Spinal cord (tissue), 10 donors: ENCODE results near the gene USP46. TPM values are rescaled to one million over a fixed set of nuclear protein-coding genes. Genes with fewer than 3 reads are reported as not detected.

Experiments used
- DNase-seq, 6 donors: peaks; one replicate each; pipeline versions ENCODE4 v3.0.0 to v3.0.0-alpha.2; 2013 to 2015; ENCODE audit warnings: low spot score in 6 of 6, low read depth in 4 of 6
- H3K27ac ChIP-seq: one replicate; pipeline ENCODE4 v1.5.1; 2013; ENCODE audit warnings: low read depth, low read length, control low read depth
- H3K27me3 ChIP-seq: one replicate; pipeline ENCODE4 v1.6.1; 2013; ENCODE audit warnings: low read length; ENCODE audit not compliant: control insufficient read depth, insufficient read depth
- H3K36me3 ChIP-seq: one replicate; pipeline ENCODE4 v1.6.1; 2013; ENCODE audit warnings: low read length; ENCODE audit not compliant: control insufficient read depth, insufficient read depth
- H3K4me1 ChIP-seq: one replicate; pipeline ENCODE4 v1.6.1; 2013; ENCODE audit warnings: low read length; ENCODE audit not compliant: control insufficient read depth, insufficient read depth
- H3K4me3 ChIP-seq: one replicate; pipeline ENCODE4 v1.5.1; 2013; ENCODE audit warnings: low read depth, low read length, control low read depth
- H3K9me3 ChIP-seq: one replicate; pipeline ENCODE4 v1.6.1; 2013; ENCODE audit warnings: low read length; ENCODE audit not compliant: control insufficient read depth, insufficient read depth
- WGBS: methylation state at CpG from one replicate; pipeline ENCODE4 v1.1.5; 2013; ENCODE audit warnings: missing lambda C conversion rate; ENCODE audit not compliant: insufficient coverage; 5-methylcytosine and 5-hydroxymethylcytosine counted together
- polyA plus RNA-seq, 2 donors: library from polyadenylated mRNA; unstranded; fragments of 120-200 nt; gene quantifications; one replicate each; pipeline ENCODE4 v1.2.1, GENCODE V29; 2013; ENCODE audit not compliant: insufficient read length in 2 of 2
- total RNA-seq, 2 donors: library from RNA; depleted of rRNA in 1 of 2; stranded (reverse); fragments of 120-200 nt in 1 of 2; fragments of >200 nt in 1 of 2; gene quantifications; one replicate each; pipeline versions ENCODE4 v1.2.3 to v1.2.4, GENCODE V29; 2013 to 2014
- donor health status: healthy.

Gene USP46
- total and polyA plus RNA-seq, 4 donors = 30.2 to 53.2 (median 44.7) TPM

DNA sequence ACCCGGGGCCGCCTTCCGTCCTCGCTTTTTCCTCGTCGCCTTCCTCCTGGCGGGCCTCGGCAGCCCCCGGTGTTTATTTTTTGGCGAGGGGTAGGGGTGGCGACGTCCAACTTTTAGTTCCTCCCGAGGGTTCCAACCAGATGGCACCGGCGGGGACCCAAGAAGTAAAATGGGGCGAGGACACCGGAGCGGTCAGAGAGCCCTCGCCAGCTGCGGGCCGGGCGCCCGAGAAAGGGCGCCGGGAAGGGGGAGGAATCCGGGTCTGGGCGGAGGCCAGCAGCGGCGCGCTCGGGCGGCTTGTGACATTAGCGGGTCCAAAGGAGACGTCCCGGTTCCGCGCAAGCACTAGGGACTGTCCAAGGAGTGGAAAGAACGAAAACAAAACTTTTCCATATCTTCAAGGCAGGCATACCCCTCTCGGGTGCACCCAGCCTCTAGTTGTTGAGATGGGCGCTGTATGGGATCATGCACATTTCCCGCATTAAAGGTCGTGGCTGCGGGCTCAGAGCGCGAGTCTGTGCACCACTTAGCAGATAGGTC is 691 bp upstream of the USP46 start:
- Histone ChIP-seq H3K27me3 (no peaks in the 10 kb centered on the region), H3K27ac (peak overlapping the region; percentile 67), H3K9me3 (no peaks in the 10 kb centered on the region), H3K4me3 (peak overlapping the region; percentile 65), H3K36me3 (peaks cover 3% of the 10 kb centered on the region), H3K4me1 (peaks cover 19% of the 10 kb centered on the region)
- 1% methylated on average over 37 of the region's 45 CpGs for WGBS
- peak in 2 of 6 donors; percentile 58 to 76 for DNase-seq

DNA sequence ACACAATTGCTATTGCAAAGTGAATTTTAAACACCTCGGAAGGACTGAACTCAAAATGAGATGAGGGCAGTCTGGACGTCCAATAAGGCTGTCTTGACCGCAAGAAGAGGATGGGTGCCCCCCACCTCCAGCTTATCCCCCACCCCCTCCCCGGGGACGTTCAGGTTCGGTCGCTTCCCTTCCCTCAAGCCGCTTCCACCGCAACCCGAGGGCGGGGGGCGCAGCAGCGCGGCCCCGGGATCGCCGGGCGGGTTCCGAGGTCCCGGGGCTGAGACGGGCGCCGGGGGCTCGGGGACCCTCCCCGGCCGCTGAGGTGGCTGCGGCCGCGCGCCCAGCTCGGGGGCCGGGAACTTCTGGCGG is 480 bp downstream of the USP46 start:
- Histone ChIP-seq H3K4me1 (peaks cover 19% of the 10 kb centered on the region), H3K9me3 (no peaks in the 10 kb centered on the region), H3K27ac (no peak overlapping the region), H3K4me3 (peak overlapping the region; percentile 63), H3K27me3 (no peaks in the 10 kb centered on the region), H3K36me3 (peaks cover 3% of the 10 kb centered on the region)
- DNase-seq = peak in 1 of 6 donors; percentile 43
- 0% methylated on average over 33 of the region's 33 CpGs for WGBS

DNA sequence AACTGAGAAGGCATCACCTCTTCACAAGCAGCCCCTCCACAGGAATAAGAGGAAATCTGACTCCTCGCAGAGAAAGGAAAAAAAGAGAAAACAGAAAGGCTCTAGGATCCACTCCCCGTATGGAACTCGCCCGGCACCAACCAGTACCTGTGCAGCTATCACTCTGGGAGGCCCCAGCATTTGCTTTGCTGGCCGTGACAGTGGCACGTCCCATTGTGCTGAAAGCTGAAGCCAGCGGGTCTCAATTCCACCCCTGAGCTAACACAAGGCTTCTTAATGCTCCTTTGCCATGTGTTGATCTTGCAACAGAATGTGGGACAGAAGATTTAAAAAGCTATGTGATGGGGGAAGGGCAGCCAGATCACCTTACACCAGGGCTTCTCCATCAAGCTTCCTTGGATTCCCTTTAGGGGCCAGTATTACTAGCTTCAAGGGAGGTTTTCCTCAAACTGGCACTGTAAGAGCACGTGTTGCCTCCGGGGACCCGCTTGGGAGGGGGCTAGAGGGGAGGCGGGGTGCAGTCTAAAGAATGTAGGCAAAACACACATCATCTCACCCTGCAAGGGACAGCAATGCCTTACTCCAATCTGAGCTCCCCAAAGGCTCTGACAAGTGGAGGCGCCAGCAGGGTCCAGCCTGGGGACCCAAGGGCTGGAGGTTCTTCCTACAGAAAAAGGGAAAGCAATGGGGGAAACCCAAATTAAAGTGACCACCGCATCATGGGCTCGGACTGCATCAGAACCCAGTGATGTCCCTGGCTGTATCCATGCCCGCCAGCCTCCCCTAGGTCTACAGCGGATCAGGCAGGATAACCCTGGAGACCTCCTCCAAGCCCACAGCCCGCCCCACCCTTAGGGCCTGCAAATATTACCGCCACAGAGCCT is 1.2 kb downstream of the USP46 start:
- H3K27me3 ChIP-seq = no peaks in the 10 kb centered on the region
- 37% methylated on average over 11 of the region's 18 CpGs for WGBS
- peaks cover 19% of the 10 kb centered on the region for H3K4me1 ChIP-seq
- DNase-seq = peak in 3 of 6 donors; percentile 39 to 71 (median 62)
- H3K4me3 ChIP-seq = peak overlapping the region; percentile 52
- no peaks in the 10 kb centered on the region for H3K9me3 ChIP-seq
- H3K27ac ChIP-seq = no peak overlapping the region
- H3K36me3 ChIP-seq = no peaks in the 10 kb centered on the region

DNA sequence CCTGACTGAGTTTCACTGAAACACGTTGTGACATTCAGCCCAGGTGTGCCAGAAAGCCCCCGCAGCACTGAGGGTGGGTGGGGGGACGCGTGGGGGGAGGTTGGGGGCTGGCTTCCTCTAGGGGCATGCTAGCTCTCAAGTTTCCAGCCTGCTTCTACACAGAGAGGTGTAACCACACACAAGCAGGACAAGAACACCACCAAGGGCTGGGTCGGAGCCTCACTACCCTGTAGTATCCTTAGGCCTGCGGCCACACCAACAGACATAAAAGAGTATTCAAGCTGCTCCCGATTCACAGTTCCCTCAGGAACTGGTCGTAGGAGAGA is 1.8 kb downstream of the USP46 start:
- Histone ChIP-seq H3K9me3 (no peaks in the 10 kb centered on the region), H3K4me3 (peak overlapping the region; percentile 9), H3K27me3 (no peaks in the 10 kb centered on the region), H3K36me3 (no peaks in the 10 kb centered on the region), H3K27ac (no peak overlapping the region), H3K4me1 (peaks cover 19% of the 10 kb centered on the region)
- DNase-seq = no peak
- 80% methylated on average over 1 of the region's 8 CpGs for WGBS

DNA sequence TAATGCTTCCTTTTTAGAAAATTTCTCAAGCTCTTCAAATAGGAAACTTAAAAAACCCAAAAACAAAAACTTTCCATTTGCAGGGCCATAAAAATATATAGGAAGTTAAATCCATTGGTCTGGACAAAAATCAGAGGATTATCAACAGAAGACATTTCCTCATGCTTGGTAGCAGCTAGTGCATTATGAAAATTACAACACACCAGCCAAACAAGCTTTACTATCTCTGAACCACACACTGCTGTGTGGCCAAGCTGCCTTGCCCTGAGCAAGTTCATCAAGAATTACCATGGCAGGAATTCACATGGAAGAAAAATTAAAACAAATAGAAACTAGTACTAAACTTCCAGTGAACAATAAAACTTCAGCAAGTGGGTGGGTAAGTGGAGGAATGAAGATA is 3.6 kb downstream of the USP46 start:
- no peak overlapping the region for H3K27ac ChIP-seq
- no peaks in the 10 kb centered on the region for H3K36me3 ChIP-seq
- no peaks in the 10 kb centered on the region for H3K9me3 ChIP-seq
- no peaks in the 10 kb centered on the region for H3K27me3 ChIP-seq
- peaks cover 18% of the 10 kb centered on the region for H3K4me1 ChIP-seq
- DNase-seq = no peak
- H3K4me3 ChIP-seq = no peak overlapping the region

DNA sequence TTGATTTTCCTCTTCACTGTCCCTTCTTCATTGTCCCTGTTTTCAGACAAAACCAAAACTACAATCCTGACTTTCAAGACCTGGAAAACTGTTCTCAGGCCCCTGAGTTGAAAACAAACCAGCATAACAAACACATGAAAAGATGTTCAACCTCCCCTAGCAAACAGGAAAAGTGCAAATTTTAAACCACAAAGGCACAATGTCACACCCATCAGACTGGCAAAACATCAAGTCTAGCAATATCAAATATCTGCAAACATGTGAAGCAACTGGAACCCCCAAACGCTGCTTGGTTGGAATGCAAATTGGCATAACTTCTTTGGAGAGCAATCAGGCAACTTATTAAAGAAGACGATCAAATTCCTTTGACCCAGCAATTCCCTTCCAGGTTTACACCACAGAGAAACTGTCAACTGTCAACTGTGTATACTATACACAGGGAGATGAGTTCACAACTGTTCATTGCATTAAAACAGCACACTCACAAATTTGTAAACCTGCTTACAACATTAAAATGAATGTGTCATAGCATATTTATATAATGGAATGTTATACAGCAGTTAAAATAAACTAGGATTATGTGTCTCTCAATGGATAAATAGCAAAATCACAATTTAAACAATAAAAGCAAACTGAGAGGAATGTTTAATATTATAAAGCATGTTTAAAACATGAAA is 7.0 kb downstream of the USP46 start:
- Histone ChIP-seq H3K4me1 (peaks cover 4% of the 10 kb centered on the region), H3K27ac (no peak overlapping the region), H3K4me3 (no peak overlapping the region), H3K9me3 (no peaks in the 10 kb centered on the region), H3K36me3 (no peaks in the 10 kb centered on the region), H3K27me3 (no peaks in the 10 kb centered on the region)
- WGBS = 71% methylated on average over 1 of the region's 2 CpGs
- DNase-seq = no peak

DNA sequence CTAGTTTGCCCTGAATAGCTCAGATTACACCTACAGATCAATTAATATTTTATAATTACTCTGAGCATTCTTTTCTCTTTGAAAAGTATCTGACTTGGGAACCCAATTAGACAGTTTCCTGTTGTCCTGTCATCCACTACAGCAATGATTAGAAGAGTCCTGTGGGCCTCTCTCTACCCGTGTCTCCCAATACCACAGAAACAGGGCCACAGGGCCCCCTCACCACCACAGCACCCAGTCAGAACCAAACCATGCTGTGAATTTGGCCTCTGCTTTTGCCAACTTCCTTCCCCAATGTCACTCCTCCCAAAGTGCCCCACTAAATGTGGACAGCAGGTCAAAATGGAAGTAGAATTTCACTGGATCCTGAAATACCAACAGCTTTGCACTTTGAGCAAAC is 10.3 kb downstream of the USP46 start:
- no peaks in the 10 kb centered on the region for H3K36me3 ChIP-seq
- H3K4me3 ChIP-seq = no peak overlapping the region
- H3K27me3 ChIP-seq = no peaks in the 10 kb centered on the region
- H3K27ac ChIP-seq = no peak overlapping the region
- peaks cover 9% of the 10 kb centered on the region for H3K4me1 ChIP-seq
- no peaks in the 10 kb centered on the region for H3K9me3 ChIP-seq
- DNase-seq = no peak
- 88% methylated on average over 1 of the region's 1 CpG for WGBS

DNA sequence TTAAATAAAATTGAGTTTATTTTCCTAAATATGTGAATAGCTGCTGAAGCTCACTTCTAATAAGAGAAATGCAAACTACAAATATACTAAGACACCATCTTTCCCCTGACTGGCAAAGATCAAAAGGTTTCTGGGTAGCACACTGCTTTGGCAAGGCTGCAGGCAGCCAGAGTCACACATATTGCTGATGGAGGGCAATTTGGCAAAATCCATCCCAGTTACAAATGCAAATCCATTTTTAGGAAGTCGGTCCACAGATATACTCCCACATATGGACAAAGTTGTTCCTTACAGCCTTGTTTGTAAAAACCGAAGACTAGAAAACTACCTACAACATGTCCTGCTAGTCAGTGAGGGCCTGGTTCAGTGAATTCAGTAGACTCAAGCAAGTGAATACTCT is 12.4 kb downstream of the USP46 start:
- Histone ChIP-seq H3K4me1 (peaks cover 11% of the 10 kb centered on the region), H3K9me3 (no peaks in the 10 kb centered on the region), H3K27me3 (no peaks in the 10 kb centered on the region), H3K27ac (no peak overlapping the region), H3K36me3 (no peaks in the 10 kb centered on the region), H3K4me3 (no peak overlapping the region)
- WGBS = 100% methylated on average over 2 of the region's 2 CpGs
- peak in 1 of 6 donors; percentile 50 for DNase-seq

DNA sequence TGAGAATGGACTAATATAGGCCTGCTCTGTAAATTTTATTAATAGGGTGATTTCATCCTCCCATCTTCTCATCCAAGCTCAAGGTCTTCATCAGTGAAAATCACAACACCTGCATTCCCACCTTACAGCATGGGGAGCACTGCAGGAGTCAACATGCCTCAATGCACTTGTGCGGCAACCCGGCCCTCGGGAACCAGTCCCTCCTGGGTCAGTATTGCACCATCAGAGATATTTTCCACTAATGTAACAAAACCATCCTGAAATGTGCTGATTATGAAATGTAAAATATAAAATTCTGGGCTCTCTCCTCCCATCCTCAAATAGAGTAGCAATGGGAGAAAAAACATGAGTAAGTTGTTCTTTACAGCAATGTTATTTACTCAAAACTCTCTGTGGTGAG is 13.0 kb downstream of the USP46 start:
- no peaks in the 10 kb centered on the region for H3K27me3 ChIP-seq
- peaks cover 11% of the 10 kb centered on the region for H3K4me1 ChIP-seq
- no peak overlapping the region for H3K4me3 ChIP-seq
- H3K27ac ChIP-seq = no peak overlapping the region
- no peak for DNase-seq
- WGBS = no CpG with 5 or more reads among the region's 3 CpGs
- no peaks in the 10 kb centered on the region for H3K9me3 ChIP-seq
- H3K36me3 ChIP-seq = no peaks in the 10 kb centered on the region

DNA sequence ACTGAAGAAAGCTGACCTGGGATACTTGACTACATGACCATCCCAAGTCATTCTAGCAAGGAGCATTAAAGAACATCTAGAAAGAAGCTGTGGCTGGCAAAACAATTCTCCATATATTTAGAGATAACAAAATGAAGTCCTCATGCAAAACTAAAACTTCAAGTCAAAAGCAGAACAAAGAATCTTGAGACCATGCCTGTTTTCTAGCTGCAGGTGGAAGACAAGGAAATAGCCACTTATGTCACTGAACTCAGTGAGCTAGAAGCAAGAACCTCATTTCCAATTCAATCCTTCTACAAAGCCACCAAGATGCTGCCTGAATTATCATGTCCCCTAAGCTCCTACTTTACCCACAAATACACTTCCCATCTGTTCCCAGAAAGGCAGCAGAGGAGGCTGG is 13.8 kb downstream of the USP46 start:
- H3K4me1 ChIP-seq = peaks cover 11% of the 10 kb centered on the region
- H3K36me3 ChIP-seq = no peaks in the 10 kb centered on the region
- no peaks in the 10 kb centered on the region for H3K9me3 ChIP-seq
- H3K4me3 ChIP-seq = no peak overlapping the region
- no peaks in the 10 kb centered on the region for H3K27me3 ChIP-seq
- DNase-seq = no peak
- no peak overlapping the region for H3K27ac ChIP-seq
